HCT116 (cell line): Measurements from ENCODE around the gene DUSP2.

Source experiments
- CEBPB ChIP-seq: IDR thresholded peaks from 2 replicates; pipeline ENCODE4 v1.6.1; 2012; ENCODE audit warnings: low read depth
- CTCF ChIP-seq, 3 experiments: fragments of 200-600 bp in 1 of 3; sonication (generic) in 1 of 3; IDR thresholded peaks in 2 of 3; conservative IDR thresholded peaks in 1 of 3; 2 replicates each; pipeline ENCODE4 v1.5.1; 2012 to 2017; ENCODE audit warnings: low read depth in 2 of 3, low read length in 2 of 3, antibody characterized with exemption in 1 of 3, borderline replicate concordance in 1 of 3, control low read depth in 1 of 3, mild to moderate bottlenecking in 1 of 3, mixed read lengths in 1 of 3, mixed run types in 1 of 3, moderate library complexity in 1 of 3; ENCODE audit not compliant: insufficient read depth in 1 of 3
- EGR1 ChIP-seq: IDR thresholded peaks from 2 replicates; pipeline ENCODE4 v1.6.1; 2012; ENCODE audit warnings: low read depth
- ELF1 ChIP-seq: IDR thresholded peaks from 2 replicates; pipeline ENCODE4 v1.6.1; 2012; ENCODE audit warnings: low read depth, borderline replicate concordance
- EZH2 ChIP-seq: fragments of 200-600 bp; sonication (generic); IDR thresholded peaks from 2 replicates; pipeline ENCODE4 v1.6.1; 2017; ENCODE audit warnings: antibody characterized with exemption, mixed run types
- EZH2phosphoT487 ChIP-seq: fragments of 200-600 bp; IDR thresholded peaks from 2 replicates; pipeline ENCODE4 v1.6.1; 2018; ENCODE audit warnings: antibody characterized with exemption, borderline replicate concordance
- POLR2A ChIP-seq: IDR thresholded peaks from 2 replicates; pipeline ENCODE4 v1.7.0; 2011; ENCODE audit warnings: borderline replicate concordance; ENCODE audit not compliant: insufficient read depth, insufficient read length; ENCODE audit errors: extremely low read depth
- POLR2AphosphoS5 ChIP-seq: IDR thresholded peaks from 2 replicates; pipeline ENCODE4 v1.6.1; 2011; ENCODE audit warnings: mild to moderate bottlenecking, low read depth, low read length, moderate library complexity
- REST ChIP-seq: IDR thresholded peaks from 2 replicates; pipeline ENCODE4 v1.6.1; 2012; ENCODE audit warnings: low read depth
- TCF7L2 ChIP-seq: IDR thresholded peaks from 2 replicates; pipeline ENCODE4 v1.7.0; 2011; ENCODE audit warnings: borderline replicate concordance, inconsistent platforms; ENCODE audit not compliant: insufficient read depth, insufficient read length; ENCODE audit errors: extremely low read depth
- YY1 ChIP-seq: IDR thresholded peaks from 2 replicates; pipeline ENCODE4 v1.6.1; 2011; ENCODE audit warnings: low read length, low read depth, moderate library complexity, mild to moderate bottlenecking; ENCODE audit not compliant: insufficient replicate concordance; ENCODE audit errors: extremely low read depth
- ZNF274 ChIP-seq: fragments of 200-500 bp; sonication (Bioruptor generic); IDR thresholded peaks from 2 replicates; pipeline ENCODE4 v1.6.1; 2014; ENCODE audit warnings: mild to moderate bottlenecking, low read depth, low read length, inconsistent platforms

GRCh38 chr2:96180521-96180920, 35.3 kb upstream of the DUSP2 start:
- TF ChIP-seq POLR2A (no peak), ZNF274 (no peak), EZH2 (no peak), CTCF (IDR thresholded peaks at IDR 0.05 in 2 of 3, conservative IDR thresholded peaks at IDR 0.05 in 1 of 3; ENCODE audit: borderline replicate concordance in 1 of 3, insufficient read depth in 1 of 3, low read depth in 2 of 3, low read length in 2 of 3) (no peak), POLR2AphosphoS5 (no peak), YY1 (no peak), TCF7L2 (no peak), EZH2phosphoT487 (no peak), EGR1 (no peak), CEBPB (no peak), REST (no peak), ELF1 (no peak)
